ENCODE results near the gene DBNDD1. TPM values are rescaled to one million over a fixed set of nuclear protein-coding genes. Genes with fewer than 3 reads are reported as not detected.

DBNDD1 gene
- total and polyA plus RNA-seq, 2 donors (not counting 1 experiment from before 2014, with no cell fraction given), result 3.1 to 72.1 TPM

- Mint-ChIP-seq H3K9me3 (ENCODE audit: insufficient read depth) (no peaks in the 10 kb centered on the region), H3K27me3 (no peaks in the 10 kb centered on the region), H3K27ac (no peak overlapping the region), H3K4me3 (peak overlapping the region; percentile 24), H3K4me1 (peaks cover 41% of the 10 kb centered on the region)
- ChIA-PET CTCF (no interaction called here), POLR2A (no interaction called here)
- no peak overlapping the region for H3K4me3 ChIP-seq (ENCODE audit: control extremely low read depth in 1 of 5, extremely low read depth in 1 of 5, insufficient read depth in 1 of 5, low read depth in 2 of 5, low read length in 4 of 5)
- peak overlapping the region; percentile 24 for H3K4me2 ChIP-seq (replicated peaks; ENCODE audit: low read depth, low read length, poor library complexity, severe bottlenecking)
- no peaks in the 10 kb centered on the region for H3K79me2 ChIP-seq (ENCODE audit: control insufficient read depth, insufficient read depth, low read length)
- H3K36me3 ChIP-seq (replicated peaks in 1 of 2; ENCODE audit: control extremely low read depth in 1 of 2, control insufficient read depth in 1 of 2, extremely low read depth in 1 of 2, insufficient read depth in 2 of 2, low read length in 1 of 2), result peaks cover 0 to 4% of the 10 kb centered on the region in 2 experiments
- DNase-seq (peak; percentile 37), ATAC-seq (ENCODE audit: low read depth) (no peak)
- H2AFZ ChIP-seq (ENCODE audit: insufficient read depth, low read depth, low read length, poor library complexity, severe bottlenecking), result no peak overlapping the region
- H3K4me1 ChIP-seq (ENCODE audit: control insufficient read depth in 2 of 2, insufficient read depth in 2 of 2, low read length in 2 of 2), result peaks cover 42 to 53% of the 10 kb centered on the region in 2 donors
- WGBS (ENCODE audit: insufficient coverage), result 100% methylated on average over 6 of the region's 7 CpGs
- no peak for TF ChIP-seq EZH2 (IDR thresholded peaks at IDR 0.05; ENCODE audit: borderline replicate concordance, insufficient read depth, low read depth, low read length, poor library complexity, severe bottlenecking)
- TF ChIP-seq, protein P1, sequence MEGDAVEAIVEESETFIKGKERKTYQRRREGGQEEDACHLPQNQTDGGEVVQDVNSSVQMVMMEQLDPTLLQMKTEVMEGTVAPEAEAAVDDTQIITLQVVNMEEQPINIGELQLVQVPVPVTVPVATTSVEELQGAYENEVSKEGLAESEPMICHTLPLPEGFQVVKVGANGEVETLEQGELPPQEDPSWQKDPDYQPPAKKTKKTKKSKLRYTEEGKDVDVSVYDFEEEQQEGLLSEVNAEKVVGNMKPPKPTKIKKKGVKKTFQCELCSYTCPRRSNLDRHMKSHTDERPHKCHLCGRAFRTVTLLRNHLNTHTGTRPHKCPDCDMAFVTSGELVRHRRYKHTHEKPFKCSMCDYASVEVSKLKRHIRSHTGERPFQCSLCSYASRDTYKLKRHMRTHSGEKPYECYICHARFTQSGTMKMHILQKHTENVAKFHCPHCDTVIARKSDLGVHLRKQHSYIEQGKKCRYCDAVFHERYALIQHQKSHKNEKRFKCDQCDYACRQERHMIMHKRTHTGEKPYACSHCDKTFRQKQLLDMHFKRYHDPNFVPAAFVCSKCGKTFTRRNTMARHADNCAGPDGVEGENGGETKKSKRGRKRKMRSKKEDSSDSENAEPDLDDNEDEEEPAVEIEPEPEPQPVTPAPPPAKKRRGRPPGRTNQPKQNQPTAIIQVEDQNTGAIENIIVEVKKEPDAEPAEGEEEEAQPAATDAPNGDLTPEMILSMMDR (IDR thresholded peaks at IDR 0.05), result no peak
- H3K9ac ChIP-seq (ENCODE audit: low read length), result no peak overlapping the region
- intact Hi-C loops (cut with micrococcal nuclease), result loop anchor here (5.0 kb wide), 2 partner anchors 35 to 55 kb away; no protein-coding TSS in a partner anchor
- H3K9me3 ChIP-seq (ENCODE audit: control extremely low read depth in 1 of 3, control insufficient read depth in 2 of 3, insufficient read depth in 1 of 3, low read length in 2 of 3), result peaks cover 0 to 24% (median 0%) of the 10 kb centered on the region in 3 donors
- H3K27me3 ChIP-seq (replicated peaks in 1 of 4; ENCODE audit: control extremely low read depth in 1 of 4, control insufficient read depth in 3 of 4, insufficient read depth in 4 of 4, low read length in 3 of 4), result no peaks in the 10 kb centered on the region
- no peak overlapping the region for H3K27ac ChIP-seq (ENCODE audit: low read length in 2 of 2)
- H4K20me1 ChIP-seq (ENCODE audit: control insufficient read depth, insufficient read depth, low read length, poor library complexity, severe bottlenecking), result peaks cover 7% of the 10 kb centered on the region
These were observed 12.2 kb downstream of the DBNDD1 start for GRCh38 chr16:90007015-90007414.

- Histone ChIP-seq H4K20me1 (ENCODE audit: control insufficient read depth, insufficient read depth, low read length, poor library complexity, severe bottlenecking) (peaks cover 7% of the 10 kb centered on the region), H3K36me3 (replicated peaks in 1 of 2; ENCODE audit: control extremely low read depth in 1 of 2, control insufficient read depth in 1 of 2, extremely low read depth in 1 of 2, insufficient read depth in 2 of 2, low read length in 1 of 2) (peaks cover 0 to 4% of the 10 kb centered on the region in 2 experiments), H3K27ac (ENCODE audit: low read length in 2 of 2) (no peak overlapping the region), H3K9ac (ENCODE audit: low read length) (no peak overlapping the region), H3K27me3 (replicated peaks in 1 of 4; ENCODE audit: control extremely low read depth in 1 of 4, control insufficient read depth in 3 of 4, insufficient read depth in 4 of 4, low read length in 3 of 4) (no peaks in the 10 kb centered on the region), H3K4me3 (ENCODE audit: control extremely low read depth in 1 of 5, extremely low read depth in 1 of 5, insufficient read depth in 1 of 5, low read depth in 2 of 5, low read length in 4 of 5) (no peak overlapping the region), H3K79me2 (ENCODE audit: control insufficient read depth, insufficient read depth, low read length) (no peaks in the 10 kb centered on the region), H2AFZ (ENCODE audit: insufficient read depth, low read depth, low read length, poor library complexity, severe bottlenecking) (no peak overlapping the region), H3K9me3 (ENCODE audit: control extremely low read depth in 1 of 3, control insufficient read depth in 2 of 3, insufficient read depth in 1 of 3, low read length in 2 of 3) (peaks cover 0 to 24% (median 0%) of the 10 kb centered on the region in 3 donors), H3K4me1 (ENCODE audit: control insufficient read depth in 2 of 2, insufficient read depth in 2 of 2, low read length in 2 of 2) (peaks cover 34 to 44% of the 10 kb centered on the region in 2 donors), H3K4me2 (replicated peaks; ENCODE audit: low read depth, low read length, poor library complexity, severe bottlenecking) (no peak overlapping the region)
- Mint-ChIP-seq H3K4me1 (peaks cover 34% of the 10 kb centered on the region), H3K4me3 (no peak overlapping the region), H3K27ac (no peak overlapping the region), H3K27me3 (no peaks in the 10 kb centered on the region), H3K9me3 (ENCODE audit: insufficient read depth) (no peaks in the 10 kb centered on the region)
- ATAC-seq (ENCODE audit: low read depth) (no peak), DNase-seq (no peak)
- POLR2A ChIA-PET, result no interaction called here
- 97% methylated on average over 31 of the region's 37 CpGs for WGBS (ENCODE audit: insufficient coverage)
- CTCF ChIA-PET, result interaction anchor here (2.1 kb wide), 1 partner anchor 14 kb away, joined by 8 read pairs; the partner anchor contains the start of gene DBNDD1
- TF ChIP-seq, protein P1 (IDR thresholded peaks at IDR 0.05), result no peak
- no peak for TF ChIP-seq EZH2 (IDR thresholded peaks at IDR 0.05; ENCODE audit: borderline replicate concordance, insufficient read depth, low read depth, low read length, poor library complexity, severe bottlenecking)
- intact Hi-C loops (cut with micrococcal nuclease), result loop anchor here (5.0 kb wide), 2 partner anchors 34 to 54 kb away; no protein-coding TSS in a partner anchor
These were observed 13.1 kb downstream of the DBNDD1 start for GRCh38 chr16:90005956-90006663.
